K562 (cell line): Measurements from ENCODE around the gene ALDH5A1. TPM values are rescaled to one million over a fixed set of nuclear protein-coding genes. Genes with fewer than 3 reads are reported as not detected.

Source experiments
- ATAC-seq: fragments of 200-7000 bp; cut with Tn5 transposase; 3 replicates; pipeline ENCODE4 v1.9.1; 2020; ENCODE audit warnings: moderate library complexity
- BruUV-seq: library from RNA; stranded (reverse); fragments of 400-500 nt; replicated peaks from 2 replicates; lab custom pipeline; 2021; lab: Mats Ljungman, UMichigan
- CTCF ChIA-PET: fragments of 300-600 bp; formaldehyde crosslinking; extraction: SDS; loops from one replicate; lab custom pipeline; 2021; ENCODE audit warnings: low intra/inter-chr PET ratio; lab: Yijun Ruan, JAX
- POLR2A ChIA-PET: fragments of 300-600, 350-650 bp; sonication (Branson Sonifier 250); formaldehyde crosslinking; extraction: SDS; loops from one replicate; lab custom pipeline; 2021; ENCODE audit warnings: antibody characterized with exemption, inconsistent platforms; lab: Yijun Ruan, JAX
- DNase-seq, 4 experiments: peaks; one replicate each; pipeline versions ENCODE4 v3.0.0 to v3.0.0-alpha.2; 2011 to 2018; ENCODE audit warnings: low spot score in 3 of 4, mixed read lengths in 3 of 4; ENCODE audit errors: extremely low read depth in 1 of 4
- FAIRE-seq: peaks from 2 replicates; lab custom pipeline; 2011; peaks lifted over from hg19 to GRCh38; lab: Jason Lieb, UNC
- H2AFZ ChIP-seq: 2 replicates; pipeline ENCODE4 v1.6.0; 2011; ENCODE audit warnings: low read depth, low read length, control low read depth, inconsistent platforms
- H3K27ac ChIP-seq: fragments of 200-600 bp; 3 replicates; pipeline ENCODE4 v1.8.0; 2011; ENCODE audit warnings: low read depth, mild to moderate bottlenecking, control low read depth, inconsistent platforms, low read length, moderate library complexity, mixed read lengths; ENCODE audit errors: extremely low read depth
- H3K27me3 ChIP-seq, 2 experiments: fragments of 300-600 bp in 1 of 2; 2 replicates in 1 of 2; 3 replicates in 1 of 2; pipeline versions ENCODE4 v1.6.0 to v1.8.0; 2011; ENCODE audit warnings: inconsistent platforms in 2 of 2, low read length in 2 of 2, mild to moderate bottlenecking in 1 of 2, mixed read lengths in 1 of 2, moderate library complexity in 1 of 2; ENCODE audit not compliant: control insufficient read depth in 2 of 2, insufficient read depth in 2 of 2
- H3K36me3 ChIP-seq: fragments of 300-600 bp; 3 replicates; pipeline ENCODE4 v1.8.0; 2011; ENCODE audit warnings: mild to moderate bottlenecking, low read length, inconsistent platforms; ENCODE audit not compliant: control insufficient read depth, insufficient read depth
- H3K4me1 ChIP-seq, 2 experiments: fragments of 200-600 bp in 1 of 2; replicated peaks in 1 of 2; 2 replicates in 1 of 2; 3 replicates in 1 of 2; pipeline versions ENCODE4 v1.5.1 to v1.8.0; 2011; ENCODE audit warnings: inconsistent platforms in 2 of 2, low read length in 2 of 2, mild to moderate bottlenecking in 1 of 2, mixed read lengths in 1 of 2, moderate library complexity in 1 of 2; ENCODE audit not compliant: control insufficient read depth in 2 of 2, insufficient read depth in 2 of 2
- H3K4me2 ChIP-seq: 2 replicates; pipeline ENCODE4 v1.6.1; 2011; ENCODE audit warnings: low read length, control low read depth, inconsistent platforms, mixed read lengths; ENCODE audit not compliant: insufficient read depth
- H3K4me3 ChIP-seq: fragments of 200-600 bp; sonication (generic), shearing (Covaris generic); 2 replicates; pipeline ENCODE4 v1.5.1; 2016; ENCODE audit warnings: control low read depth, inconsistent platforms
- H3K79me2 ChIP-seq: fragments of 200-600 bp; 3 replicates; pipeline ENCODE4 v1.8.0; 2011; ENCODE audit warnings: low read length, inconsistent platforms; ENCODE audit not compliant: control insufficient read depth, insufficient read depth
- H3K9ac ChIP-seq, 2 experiments: 2 replicates each; pipeline versions ENCODE4 v1.6.0 to v1.6.1; 2011; ENCODE audit warnings: low read depth in 2 of 2, low read length in 2 of 2, control low read depth in 1 of 2, inconsistent platforms in 1 of 2, mild to moderate bottlenecking in 1 of 2, mixed read lengths in 1 of 2; ENCODE audit not compliant: insufficient read depth in 1 of 2
- H3K9me1 ChIP-seq: one replicate; pipeline ENCODE4 v1.6.0; 2011; ENCODE audit warnings: inconsistent platforms, mild to moderate bottlenecking, low read length, moderate library complexity; ENCODE audit not compliant: control insufficient read depth, insufficient read depth
- H3K9me3 ChIP-seq: replicated peaks from 2 replicates; pipeline ENCODE4 v1.5.1; 2011; ENCODE audit warnings: low read depth, low read length, inconsistent platforms; ENCODE audit not compliant: control insufficient read depth, insufficient read depth
- H4K20me1 ChIP-seq: replicated peaks from 2 replicates; pipeline ENCODE4 v1.6.1; 2011; ENCODE audit warnings: low read length, inconsistent platforms, mixed read lengths; ENCODE audit not compliant: control insufficient read depth, insufficient read depth
- C11orf30 ChIP-seq: fragments of 450-650 bp; IDR thresholded peaks from 2 replicates; pipeline ENCODE4 v1.6.1; 2016; ENCODE audit warnings: low read depth, mild to moderate bottlenecking
- CCNT2 ChIP-seq: IDR thresholded peaks from 2 replicates; pipeline ENCODE4 v1.6.1; 2011; ENCODE audit warnings: borderline replicate concordance, low read depth, mild to moderate bottlenecking, moderate library complexity, mixed read lengths, low read length; ENCODE audit not compliant: insufficient read length; ENCODE audit errors: extremely low read depth
- KLF10 ChIP-seq: fragments of 250-450 bp; sonication (Bioruptor Pico); IDR thresholded peaks from 2 replicates; pipeline ENCODE4 v1.6.1; 2021; ENCODE audit warnings: matching md5 sums
- KLF6 ChIP-seq: fragments of 250-450 bp; sonication (Bioruptor Pico); IDR thresholded peaks from 2 replicates; pipeline ENCODE4 v1.4.0; 2020; ENCODE audit warnings: mild to moderate bottlenecking, moderate library complexity, borderline replicate concordance
- MAFF ChIP-seq: IDR thresholded peaks from 2 replicates; pipeline ENCODE4 v1.6.1; 2012; ENCODE audit warnings: low read length, improper control_type of control experiment
- MAFG ChIP-seq: fragments of 450-650 bp; conservative IDR thresholded peaks from 2 replicates; pipeline ENCODE4 v1.6.1; 2016; ENCODE audit warnings: missing genetic modification characterization, missing compliant biosample characterization
- MAFK ChIP-seq: IDR thresholded peaks from 2 replicates; pipeline ENCODE4 v1.6.1; 2011; ENCODE audit warnings: low read length, improper control_type of control experiment
- PHF20 ChIP-seq: fragments of 450-650 bp; IDR thresholded peaks from 2 replicates; pipeline ENCODE4 v1.6.1; 2018; ENCODE audit not compliant: partially characterized antibody
- PML ChIP-seq: IDR thresholded peaks from 2 replicates; pipeline ENCODE4 v1.6.1; 2012; ENCODE audit warnings: low read length, inconsistent platforms
- RB1 ChIP-seq: fragments of 450-650 bp; IDR thresholded peaks from 2 replicates; pipeline ENCODE4 v1.6.1; 2017; ENCODE audit warnings: low read depth, mild to moderate bottlenecking
- YBX1 ChIP-seq: fragments of 450-650 bp; IDR thresholded peaks from 2 replicates; pipeline ENCODE4 v1.7.1; 2016; ENCODE audit warnings: mild to moderate bottlenecking
- ZBTB26 ChIP-seq: fragments of 450-650 bp; formaldehyde crosslinking; IDR thresholded peaks from 2 replicates; pipeline ENCODE4 v1.4.0; 2022; ENCODE audit warnings: missing genetic modification characterization
- ZKSCAN3 ChIP-seq: fragments of 250-450 bp; sonication (Bioruptor Pico); IDR thresholded peaks from 2 replicates; pipeline ENCODE4 v1.4.0; 2020
- ZNF217 ChIP-seq: sonication (generic); formaldehyde crosslinking; IDR thresholded peaks from 2 replicates; pipeline ENCODE4 v1.8.0; 2022; ENCODE audit warnings: mild to moderate bottlenecking, missing genetic modification reagents
- ZNF274 ChIP-seq: IDR thresholded peaks from 2 replicates; pipeline ENCODE4 v1.6.1; 2011; ENCODE audit warnings: low read depth, mild to moderate bottlenecking, low read length, moderate library complexity, borderline replicate concordance
- ZNF316 ChIP-seq: fragments of 450-650 bp; IDR thresholded peaks from 2 replicates; pipeline ENCODE4 v1.6.1; 2016
- ZNF354B ChIP-seq: fragments of 250-450 bp; sonication (Bioruptor Pico); IDR thresholded peaks from 2 replicates; pipeline ENCODE4 v1.4.0; 2020
- ZNF408 ChIP-seq: fragments of 250-450 bp; sonication (Bioruptor Pico); IDR thresholded peaks from 2 replicates; pipeline ENCODE4 v1.4.0; 2020; ENCODE audit warnings: low read depth, mild to moderate bottlenecking, moderate library complexity
- ZNF444 ChIP-seq: fragments of 250-450 bp; sonication (Bioruptor Pico); IDR thresholded peaks from 2 replicates; pipeline ENCODE4 v1.4.0; 2020; ENCODE audit warnings: mild to moderate bottlenecking, moderate library complexity
- WGBS: fragments of 100-300 bp; shearing (Covaris generic); methylation state at CpG from one replicate; pipeline ENCODE4 v1.1.6; 2016; ENCODE audit warnings: low coverage, mixed read lengths; ENCODE audit not compliant: insufficient coverage; ENCODE audit errors: missing lambda C conversion rate; 5-methylcytosine and 5-hydroxymethylcytosine counted together
- in situ Hi-C: fragments of 300-500 bp; cut with MboI; formaldehyde crosslinking; loops from 4 replicates; pipeline ENCODE4 v1.15.0; 2018; ENCODE audit warnings: inconsistent platforms, mixed read lengths
- intact Hi-C: fragments of 100-400 bp; cut with micrococcal nuclease; formaldehyde crosslinking; loops from 2 replicates; pipeline ENCODE4 v1.14.2; 2022
- polyA plus RNA-seq, 8 experiments: library from polyadenylated mRNA; depleted of rRNA in 4 of 8; stranded (reverse) in 5 of 8; unstranded in 3 of 8; fragments of >200 nt; fragmentation: Nextera tagmentation in 2 of 8; fragmentation: Illumina TruSeq in 1 of 8; extraction: Ambion mirVana in 2 of 8; extraction: Trizol in 1 of 8; gene quantifications; 2 replicates each; pipeline versions ENCODE4 v1.2.1 to v1.2.3, GENCODE V29; 2011 to 2014; ENCODE audit warnings: inconsistent platforms in 1 of 8, missing spikeins in 1 of 8
- total RNA-seq, 7 experiments: library from RNA; depleted of rRNA in 6 of 7; stranded (reverse); fragments of >200 nt in 6 of 7; fragmentation: Illumina TruSeq in 2 of 7; extraction: Trizol in 2 of 7; gene quantifications; 2 replicates each; pipeline versions ENCODE4 v1.2.1 to v1.2.3, GENCODE V29; 2011 to 2021; ENCODE audit warnings: low replicate concordance in 1 of 7
- TF ChIP-seq, protein P1 (sequence below): fragments of 450-650 bp; formaldehyde crosslinking; IDR thresholded peaks from 2 replicates; pipeline ENCODE4 v1.4.0; 2020; ENCODE audit warnings: mild to moderate bottlenecking, moderate library complexity

The ALDH5A1 gene
- total and polyA plus RNA-seq, 9 of the 15 experiments (the other 6 are each of a cell fraction or from before 2014, with no cell fraction given): 2.2 to 19.7 (median 9.5) TPM

DNA sequence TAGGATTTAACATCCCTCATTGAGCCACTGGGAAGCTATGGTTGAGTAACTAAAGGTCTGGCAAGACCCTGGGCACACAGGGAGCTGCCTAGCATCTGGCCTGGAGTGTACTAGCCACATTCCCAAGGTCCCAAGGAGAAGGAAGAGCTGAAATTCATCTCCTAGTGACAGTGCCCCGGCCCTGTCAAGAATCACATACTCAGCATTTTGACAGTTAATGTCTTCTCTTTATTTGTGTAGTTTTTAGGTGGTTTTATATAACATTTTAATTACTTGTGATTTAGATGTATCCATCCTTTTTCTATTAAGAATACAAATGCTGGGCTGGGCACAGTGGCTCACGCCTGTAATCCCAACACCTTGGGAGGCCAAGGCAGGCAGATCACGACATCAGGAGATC, 40.4 kb downstream of the ALDH5A1 start:
- Histone ChIP-seq H3K4me2 (no peak overlapping the region), H3K79me2 (no peaks in the 10 kb centered on the region), H4K20me1 (no peaks in the 10 kb centered on the region), H3K4me1 (no peaks in the 10 kb centered on the region), H2AFZ (no peak overlapping the region), H3K27me3 (no peaks in the 10 kb centered on the region), H3K9me3 (no peaks in the 10 kb centered on the region), H3K9me1 (no peaks in the 10 kb centered on the region), H3K27ac (no peak overlapping the region), H3K9ac (no peak overlapping the region), H3K4me3 (no peak overlapping the region), H3K36me3 (peaks cover 4% of the 10 kb centered on the region; the same call in 2 of the 3 replicates)
- no TSS peak for BruUV-seq
- TF ChIP-seq, protein P1, sequence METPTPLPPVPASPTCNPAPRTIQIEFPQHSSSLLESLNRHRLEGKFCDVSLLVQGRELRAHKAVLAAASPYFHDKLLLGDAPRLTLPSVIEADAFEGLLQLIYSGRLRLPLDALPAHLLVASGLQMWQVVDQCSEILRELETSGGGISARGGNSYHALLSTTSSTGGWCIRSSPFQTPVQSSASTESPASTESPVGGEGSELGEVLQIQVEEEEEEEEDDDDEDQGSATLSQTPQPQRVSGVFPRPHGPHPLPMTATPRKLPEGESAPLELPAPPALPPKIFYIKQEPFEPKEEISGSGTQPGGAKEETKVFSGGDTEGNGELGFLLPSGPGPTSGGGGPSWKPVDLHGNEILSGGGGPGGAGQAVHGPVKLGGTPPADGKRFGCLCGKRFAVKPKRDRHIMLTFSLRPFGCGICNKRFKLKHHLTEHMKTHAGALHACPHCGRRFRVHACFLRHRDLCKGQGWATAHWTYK (CRISPR knock-in tag): no peak
- TF ChIP-seq ZNF354B (CRISPR knock-in tag) (no peak), YBX1 (no peak), ZBTB26 (CRISPR knock-in tag) (no peak), ZNF274 (no peak), ZNF408 (no peak), ZNF444 (CRISPR knock-in tag) (no peak), C11orf30 (peak; percentile 76; the same call in 1 of the 2 replicates), KLF6 (CRISPR knock-in tag) (no peak), ZNF316 (peak; percentile 86), RB1 (no peak), MAFK (0 out of 2 replicates have a peak, but pooled peaks have one; percentile 42), CCNT2 (no peak), MAFG (tag) (peak; percentile 69), MAFF (peak; percentile 58), PML (no peak), ZKSCAN3 (CRISPR knock-in tag) (no peak), PHF20 (no peak), KLF10 (CRISPR knock-in tag) (no peak), ZNF217 (CRISPR knock-in tag) (no peak)
- no peak for DNase-seq
- intact Hi-C loops (no loop called here), in situ Hi-C loops (no loop called here)
- ChIA-PET CTCF (no interaction called here), POLR2A (interaction anchor here (1.7 kb wide), 1 partner anchor 12 kb away, joined by 7 read pairs; no protein-coding TSS in a partner anchor)
- ATAC-seq: no peak
- FAIRE-seq: no peak
- 65% methylated on average over 3 of the region's 3 CpGs for WGBS
